ENCODE results near the gene PGPEP1.
"Not testable (repeated sequence)": the region's sequence is repeated elsewhere in the genome, so short reads cannot be mapped to it uniquely, and the experiment has no call there.

PGPEP1 gene

GRCh38 chr19:18336121-18336520 lies 4.3 kb upstream of the PGPEP1 start:
- no peak for DNase-seq

- no peak for DNase-seq
Observed at GRCh38 chr19:18338541-18338940, 1.9 kb upstream of the PGPEP1 start.

- DNase-seq: no peak
Observed at GRCh38 chr19:18339723-18340122, 675 bp upstream of the PGPEP1 start.

DNA sequence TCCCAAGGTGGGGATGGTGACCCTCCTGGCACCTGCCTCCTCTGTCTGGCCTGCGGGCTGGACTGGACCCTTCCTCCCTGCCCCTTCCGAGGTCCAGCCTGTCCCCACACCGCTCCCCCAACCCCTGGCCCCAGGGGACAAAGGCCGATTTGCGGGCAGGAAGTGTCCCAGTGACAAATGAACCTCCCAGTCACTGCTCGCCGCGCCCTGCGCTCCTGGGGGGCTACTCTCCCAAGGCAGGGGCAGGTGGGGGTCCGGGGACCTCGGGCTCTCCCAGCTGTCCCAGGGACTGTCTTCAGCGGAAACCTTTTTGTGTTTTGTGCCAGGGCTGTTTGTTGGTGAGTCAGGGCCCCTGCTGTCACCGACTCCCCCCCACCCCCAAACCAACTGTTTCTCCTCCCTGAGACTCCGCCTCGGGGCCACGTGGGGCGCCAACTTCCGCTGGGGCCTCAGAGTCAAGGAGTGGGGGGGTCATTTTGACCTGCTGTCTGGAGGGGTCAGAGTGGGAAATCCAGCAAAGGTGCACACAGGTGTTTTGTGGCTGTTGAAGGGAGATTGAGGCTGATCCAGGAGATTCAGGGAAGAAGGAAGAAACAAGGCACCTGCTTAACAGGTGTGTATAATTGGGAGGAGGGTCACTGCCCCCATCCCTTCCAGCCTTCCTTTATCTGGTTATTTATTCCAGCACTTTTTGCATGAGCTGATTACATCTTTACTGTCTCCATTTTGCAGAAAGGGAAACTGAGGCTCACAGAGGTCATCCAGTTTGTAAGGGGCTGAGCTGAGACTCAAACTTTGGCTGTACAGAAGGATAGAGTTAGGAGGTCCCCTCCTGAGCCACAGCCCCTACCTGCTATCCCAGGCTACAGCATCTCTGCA lies 831 bp downstream of the PGPEP1 start:
- DNase-seq: no peak

- no peak for DNase-seq
Observed at GRCh38 chr19:18342090-18342632, 1.8 kb downstream of the PGPEP1 start.

DNA sequence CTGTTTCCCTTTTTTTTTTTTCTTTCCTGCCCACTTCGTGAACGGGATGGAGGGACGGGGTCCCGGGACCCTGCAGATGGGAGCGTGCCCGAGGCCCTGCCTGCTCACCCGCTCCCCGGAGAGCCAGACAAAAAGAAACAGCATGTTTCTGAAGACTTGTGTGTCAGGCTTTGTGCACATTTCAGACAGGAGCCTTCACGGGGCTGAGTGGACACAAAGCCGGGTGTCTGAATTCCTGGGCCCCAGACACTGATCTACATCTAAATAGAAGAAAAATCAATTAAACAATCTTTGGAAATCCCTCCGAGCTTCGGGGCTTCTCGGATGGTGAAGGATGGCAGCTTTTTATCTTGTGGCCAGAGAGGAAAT lies 4.2 kb downstream of the PGPEP1 start:
- DNase-seq: no peak

- no peak for DNase-seq
Observed at GRCh38 chr19:18345296-18345695, 4.9 kb downstream of the PGPEP1 start.

DNA sequence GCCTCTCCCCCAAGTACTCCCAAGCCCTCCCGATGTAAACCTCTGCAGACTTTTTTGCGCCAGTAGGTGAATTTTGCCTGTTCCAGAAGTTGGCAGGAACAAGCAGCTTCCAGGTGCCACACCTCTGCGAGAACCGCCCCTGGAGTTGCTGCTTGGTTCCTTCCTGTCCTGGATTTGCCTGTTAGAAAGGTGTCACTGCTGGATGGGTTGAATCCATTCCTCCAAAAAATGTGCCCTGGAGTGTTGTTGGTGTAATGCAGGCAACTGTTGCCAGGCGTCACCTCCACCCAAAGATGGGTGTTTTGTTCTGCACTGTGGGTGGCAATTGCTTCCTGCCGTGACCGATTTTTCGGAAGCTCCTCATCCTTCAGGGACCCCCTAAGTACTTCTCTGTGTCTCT lies 5.7 kb downstream of the PGPEP1 start:
- no peak for DNase-seq

GRCh38 chr19:18348171-18348570 lies 7.8 kb downstream of the PGPEP1 start:
- DNase-seq: no peak

- not testable (repeated sequence) for DNase-seq
Observed at GRCh38 chr19:18348818-18349339, 8.5 kb downstream of the PGPEP1 start.

GRCh38 chr19:18349524-18350128 lies 9.2 kb downstream of the PGPEP1 start:
- no peak for DNase-seq

DNA sequence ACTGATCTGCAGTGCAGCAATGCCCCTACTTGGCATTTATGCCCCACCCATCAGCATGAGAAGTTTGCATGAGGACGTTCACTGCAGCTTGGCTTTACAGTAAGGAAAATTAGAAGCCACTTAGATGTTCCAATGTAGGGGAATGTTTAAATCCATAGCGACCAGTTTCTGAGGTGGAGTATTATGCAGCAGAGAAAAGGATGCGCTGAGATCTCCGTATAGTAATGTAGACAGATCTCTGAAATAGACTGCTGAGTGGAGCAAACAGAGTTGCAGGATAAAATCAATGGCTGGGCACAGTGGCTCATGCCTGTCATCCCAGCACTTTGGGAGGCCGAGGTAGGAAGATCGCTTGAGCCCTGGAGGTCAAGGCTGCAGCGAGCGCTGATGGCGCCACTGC lies 10.1 kb downstream of the PGPEP1 start:
- DNase-seq: no peak

GRCh38 chr19:18351544-18351943 lies 11.1 kb downstream of the PGPEP1 start:
- no peak for DNase-seq

DNA sequence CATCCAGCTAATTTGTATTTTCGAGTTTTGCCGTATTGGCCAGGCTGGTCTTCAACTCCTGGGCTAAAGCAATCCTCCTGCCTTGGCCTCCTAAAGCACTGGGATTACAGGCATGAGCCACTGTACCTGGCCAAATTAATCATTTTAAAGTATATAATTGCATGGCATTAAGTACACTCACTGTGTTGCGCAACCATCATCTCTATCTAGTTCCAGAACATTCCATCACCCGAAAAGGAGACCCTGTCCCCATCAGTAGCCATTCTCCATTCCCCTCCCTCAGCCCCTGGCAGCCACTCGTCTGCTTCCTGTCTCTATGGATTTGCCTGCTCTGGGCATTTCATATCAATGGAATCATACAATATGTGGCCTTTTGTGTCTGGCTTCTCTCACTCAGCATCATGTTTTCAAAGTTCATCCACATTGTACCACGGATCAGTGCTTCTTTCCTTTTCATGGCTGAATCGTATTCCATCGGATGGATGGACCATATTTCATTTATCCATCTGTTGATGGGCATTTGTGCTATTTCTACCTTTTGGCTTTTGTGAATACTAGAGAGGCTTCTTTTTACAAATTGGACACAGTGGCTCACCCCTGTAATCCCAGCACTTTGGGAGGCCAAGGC lies 13.1 kb downstream of the PGPEP1 start:
- no peak for DNase-seq

GRCh38 chr19:18354743-18355142 lies 14.3 kb downstream of the PGPEP1 start:
- DNase-seq: not testable (repeated sequence)

DNA sequence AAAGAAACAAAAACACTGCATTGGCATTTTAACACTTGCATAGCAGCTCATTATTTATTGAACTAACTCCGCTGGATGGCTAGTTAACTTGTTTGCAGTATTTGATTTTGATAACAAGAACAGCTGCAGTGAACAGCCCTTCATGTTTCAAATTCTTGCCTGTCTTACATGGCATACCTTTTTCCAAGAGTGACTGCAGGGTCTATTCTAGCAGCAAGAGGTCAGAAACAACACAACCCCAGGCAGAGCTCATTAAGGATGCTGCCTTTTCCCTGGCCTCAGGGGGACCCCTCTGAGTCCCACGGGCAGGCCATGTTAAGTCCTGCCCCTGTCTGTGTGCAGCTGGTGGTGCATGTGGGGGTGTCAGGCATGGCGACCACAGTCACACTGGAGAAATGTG lies 16.6 kb downstream of the PGPEP1 start:
- no peak for DNase-seq

DNA sequence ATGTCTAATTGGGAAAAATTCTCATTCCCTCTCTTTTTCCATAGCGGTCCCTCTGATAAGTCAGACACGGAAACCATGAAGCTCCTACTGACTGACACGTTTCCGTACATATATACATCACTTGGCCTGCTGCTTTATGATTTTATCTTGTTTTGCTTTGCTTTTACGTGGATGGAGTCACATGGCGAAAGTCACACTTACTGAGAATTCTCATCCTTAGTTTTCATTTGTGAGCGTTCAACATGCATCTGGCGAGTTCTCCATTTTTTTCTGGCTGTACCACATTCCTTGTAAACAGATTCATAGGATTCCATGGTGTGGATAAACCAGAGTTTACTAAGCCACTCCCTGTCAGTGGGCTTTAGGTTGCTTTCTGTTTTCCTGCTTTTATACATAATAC lies 21.2 kb downstream of the PGPEP1 start:
- DNase-seq: no peak

DNA sequence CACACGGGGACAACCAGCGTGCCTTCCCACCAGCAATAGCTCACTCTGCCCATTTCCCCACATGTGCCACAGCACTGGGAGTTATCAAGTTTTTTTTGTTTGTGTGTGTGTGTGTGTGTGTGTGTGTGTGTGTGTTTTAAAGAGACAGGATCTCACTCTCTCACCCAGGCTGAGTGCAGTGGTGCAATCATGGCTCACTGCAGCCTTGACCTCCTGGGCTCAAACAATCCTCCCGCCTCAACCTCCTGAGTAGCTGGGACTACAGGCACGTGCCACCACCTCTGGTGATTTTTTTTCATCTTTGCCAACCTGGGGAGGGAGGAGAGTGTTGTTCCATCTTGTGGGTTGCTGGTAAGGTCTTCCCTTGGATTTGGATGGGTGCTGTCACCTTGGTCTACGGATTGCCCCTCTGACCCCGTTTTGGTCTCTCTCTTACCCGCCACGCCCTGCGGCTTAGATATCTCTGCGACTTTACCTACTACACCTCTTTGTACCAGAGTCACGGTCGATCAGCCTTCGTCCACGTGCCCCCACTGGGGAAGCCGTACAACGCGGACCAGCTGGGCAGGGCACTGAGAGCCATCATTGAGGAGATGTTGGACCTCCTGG lies 22.6 kb downstream of the PGPEP1 start:
- no peak for DNase-seq

DNA sequence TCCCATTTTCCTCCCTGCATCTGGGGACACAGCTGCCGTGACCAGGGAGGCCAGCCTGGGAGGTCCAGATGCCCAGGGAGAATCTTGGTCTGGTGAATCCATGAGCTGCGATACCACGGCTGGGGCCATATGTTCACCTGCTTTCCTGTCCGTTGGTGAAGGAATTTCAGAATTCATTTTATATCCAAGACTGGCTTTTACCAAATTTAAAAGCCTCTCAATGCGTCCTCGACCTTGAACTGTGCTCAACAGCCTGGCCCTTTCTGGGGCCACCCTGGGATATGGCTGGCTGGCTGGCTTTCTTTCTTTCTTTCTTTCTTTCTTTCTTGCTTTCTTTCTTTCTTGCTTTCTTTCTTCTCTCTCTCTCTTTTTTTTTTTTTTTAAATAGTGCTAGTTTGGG lies 23.4 kb downstream of the PGPEP1 start:
- DNase-seq: no peak

GRCh38 chr19:18364277-18364825 lies 24.0 kb downstream of the PGPEP1 start:
- not testable (repeated sequence) for DNase-seq

GRCh38 chr19:18364826-18365528 lies 24.6 kb downstream of the PGPEP1 start:
- DNase-seq: no peak

GRCh38 chr19:18366021-18366435 lies 25.6 kb downstream of the PGPEP1 start:
- no peak for DNase-seq

All from NCI-H1092 (cell line).